ENCODE results near the gene FBN3.

FBN3 gene

GRCh38 chr19:8138201-8138600 lies 11.2 kb downstream of the FBN3 start:
- TF ChIP-seq CTCF (IDR thresholded peaks at IDR 0.05): no peak
- TF ChIP-seq ZFX (IDR thresholded peaks at IDR 0.05; ENCODE audit: borderline replicate concordance): no peak
- no peak overlapping the region for H3K27ac ChIP-seq

- H3K27ac ChIP-seq: no peak overlapping the region
- TF ChIP-seq ZFX (IDR thresholded peaks at IDR 0.05; ENCODE audit: borderline replicate concordance): no peak
- TF ChIP-seq CTCF (IDR thresholded peaks at IDR 0.05): no peak
Observed at GRCh38 chr19:8137425-8137824, 12.0 kb downstream of the FBN3 start.

- no peak overlapping the region for H3K27ac ChIP-seq
- TF ChIP-seq ZFX (IDR thresholded peaks at IDR 0.05; ENCODE audit: borderline replicate concordance) (no peak), CTCF (IDR thresholded peaks at IDR 0.05) (no peak)
Observed at GRCh38 chr19:8135946-8136618, 13.3 kb downstream of the FBN3 start.

GRCh38 chr19:8132858-8133458 lies 16.4 kb downstream of the FBN3 start:
- TF ChIP-seq ZFX (IDR thresholded peaks at IDR 0.05; ENCODE audit: borderline replicate concordance) (no peak), CTCF (IDR thresholded peaks at IDR 0.05) (peak; percentile 3; the same call in 1 of the 2 replicates)
- no peak overlapping the region for H3K27ac ChIP-seq

GRCh38 chr19:8131517-8131916 lies 17.9 kb downstream of the FBN3 start:
- no peak overlapping the region for H3K27ac ChIP-seq
- TF ChIP-seq CTCF (IDR thresholded peaks at IDR 0.05) (no peak), ZFX (IDR thresholded peaks at IDR 0.05; ENCODE audit: borderline replicate concordance) (no peak)

- no peak overlapping the region for H3K27ac ChIP-seq
- TF ChIP-seq ZFX (IDR thresholded peaks at IDR 0.05; ENCODE audit: borderline replicate concordance) (no peak), CTCF (IDR thresholded peaks at IDR 0.05) (peak; percentile 33)
Observed at GRCh38 chr19:8129061-8129618, 20.3 kb downstream of the FBN3 start.

GRCh38 chr19:8128551-8128950 lies 20.8 kb downstream of the FBN3 start:
- no peak overlapping the region for H3K27ac ChIP-seq
- TF ChIP-seq CTCF (IDR thresholded peaks at IDR 0.05): no peak
- no peak for TF ChIP-seq ZFX (IDR thresholded peaks at IDR 0.05; ENCODE audit: borderline replicate concordance)
